ENCODE measurements around the gene FAM72B.
A peak's percentile ranks its signal among the peaks of the same experiment; 100 is the strongest.
"Not testable (repeated sequence)": the region's sequence is repeated elsewhere in the genome, so short reads cannot be mapped to it uniquely, and the experiment has no call there.

The FAM72B gene

GRCh38 chr1:121184290-121185127 is at the start of gene FAM72B, which contains the start of gene SRGAP2C:
TSS of gene FAM72B (minus strand) at chr1:121184340. CDS start at chr1:121183489, 851 bp downstream.
TSS of gene SRGAP2C (plus strand) at chr1:121184975. CDS start at chr1:121187447, 2,472 bp downstream.
- Histone ChIP-seq H3K9ac (peak within 1 kb of the TSS; percentile 42 to 80 (median 75); a peak in 20 of 22 replicates), H3K4me3 (peak within 1 kb of the TSS; percentile 46 to 71 (median 62)), H3K27ac (peak within 1 kb of the TSS in 10 of 11 experiments; percentile 42 to 79 (median 66); a peak in 19 of 22 replicates), H3K4me2 (peak within 1 kb of the TSS; percentile 44 to 79 (median 52); a peak in 18 of 22 replicates)
- not testable (repeated sequence) for H4K20me1 ChIP-seq; H3K27me3 ChIP-seq; H3K36me3 ChIP-seq; H3K9me3 ChIP-seq (replicated peaks in 1 of 11); H3K4me1 ChIP-seq

- not testable (repeated sequence) for H3K27me3 ChIP-seq; H3K36me3 ChIP-seq; H3K4me2 ChIP-seq; H3K4me3 ChIP-seq; H3K4me1 ChIP-seq; H3K9ac ChIP-seq; H3K27ac ChIP-seq; H3K9me3 ChIP-seq (replicated peaks in 1 of 11)
- peaks cover 0 to 12% (median 0%) of the 10 kb centered on the region in 11 experiments; a peak in 3 of 22 replicates for H4K20me1 ChIP-seq
Measured at GRCh38 chr1:121232445-121233125, 48.4 kb upstream of the FAM72B start.

- H3K27ac ChIP-seq; H4K20me1 ChIP-seq; H3K4me1 ChIP-seq; H3K9me3 ChIP-seq (replicated peaks in 1 of 11); H3K4me3 ChIP-seq; H3K36me3 ChIP-seq; H3K9ac ChIP-seq; H3K27me3 ChIP-seq; H3K4me2 ChIP-seq: not testable (repeated sequence)
Measured at GRCh38 chr1:121230636-121231035, 46.5 kb upstream of the FAM72B start.

GRCh38 chr1:121227544-121228330 is 43.6 kb upstream of the FAM72B start:
- H4K20me1 ChIP-seq; H3K9ac ChIP-seq; H3K36me3 ChIP-seq; H3K4me1 ChIP-seq; H3K27me3 ChIP-seq; H3K4me2 ChIP-seq; H3K27ac ChIP-seq; H3K4me3 ChIP-seq; H3K9me3 ChIP-seq (replicated peaks in 1 of 11): not testable (repeated sequence)

- H3K27me3 ChIP-seq; H3K9me3 ChIP-seq (replicated peaks in 1 of 11); H3K4me1 ChIP-seq; H3K4me2 ChIP-seq; H3K36me3 ChIP-seq; H3K27ac ChIP-seq; H3K9ac ChIP-seq; H3K4me3 ChIP-seq: not testable (repeated sequence)
- H4K20me1 ChIP-seq: peaks cover 0 to 11% (median 0%) of the 10 kb centered on the region in 11 experiments; a peak in 4 of 22 replicates
Measured at GRCh38 chr1:121226925-121227324, 42.8 kb upstream of the FAM72B start.

- H3K36me3 ChIP-seq; H3K4me1 ChIP-seq; H3K9me3 ChIP-seq (replicated peaks in 1 of 11); H3K27ac ChIP-seq; H3K9ac ChIP-seq; H3K4me3 ChIP-seq; H3K27me3 ChIP-seq; H3K4me2 ChIP-seq: not testable (repeated sequence)
- peaks cover 0 to 15% (median 0%) of the 10 kb centered on the region in 11 experiments; a peak in 4 of 22 replicates for H4K20me1 ChIP-seq
Measured at GRCh38 chr1:121226295-121226904, 42.3 kb upstream of the FAM72B start.

GRCh38 chr1:121224714-121225113 is 40.6 kb upstream of the FAM72B start:
- H3K27ac ChIP-seq; H3K36me3 ChIP-seq; H3K9me3 ChIP-seq (replicated peaks in 1 of 11); H3K9ac ChIP-seq; H3K4me2 ChIP-seq; H3K27me3 ChIP-seq; H3K4me3 ChIP-seq; H3K4me1 ChIP-seq: not testable (repeated sequence)
- peaks cover 0 to 15% (median 0%) of the 10 kb centered on the region in 11 experiments; a peak in 4 of 22 replicates for H4K20me1 ChIP-seq

GRCh38 chr1:121221770-121222169 is 37.6 kb upstream of the FAM72B start:
- not testable (repeated sequence) for H3K4me2 ChIP-seq; H3K27ac ChIP-seq; H3K9ac ChIP-seq; H3K4me1 ChIP-seq; H3K27me3 ChIP-seq; H3K9me3 ChIP-seq (replicated peaks in 1 of 11); H3K4me3 ChIP-seq; H3K36me3 ChIP-seq
- H4K20me1 ChIP-seq: peaks cover 0 to 19% (median 0%) of the 10 kb centered on the region in 11 experiments; a peak in 4 of 22 replicates

GRCh38 chr1:121216676-121217075 is 32.5 kb upstream of the FAM72B start:
- H3K4me1 ChIP-seq; H3K4me3 ChIP-seq; H3K27ac ChIP-seq; H3K9ac ChIP-seq; H3K27me3 ChIP-seq; H3K9me3 ChIP-seq (replicated peaks in 1 of 11); H3K36me3 ChIP-seq; H3K4me2 ChIP-seq: not testable (repeated sequence)
- peaks cover 0 to 21% (median 0%) of the 10 kb centered on the region in 11 experiments; a peak in 2 of 22 replicates for H4K20me1 ChIP-seq

- not testable (repeated sequence) for H3K9me3 ChIP-seq (replicated peaks in 1 of 11); H3K4me3 ChIP-seq; H3K4me2 ChIP-seq; H3K27ac ChIP-seq; H3K9ac ChIP-seq; H3K4me1 ChIP-seq; H3K36me3 ChIP-seq; H3K27me3 ChIP-seq
- peaks cover 0 to 20% (median 0%) of the 10 kb centered on the region in 11 experiments; a peak in 2 of 22 replicates for H4K20me1 ChIP-seq
Measured at GRCh38 chr1:121215699-121216417, 31.7 kb upstream of the FAM72B start.

- H3K9me3 ChIP-seq (replicated peaks in 1 of 11); H3K36me3 ChIP-seq; H3K4me3 ChIP-seq; H3K27ac ChIP-seq; H3K9ac ChIP-seq; H3K4me2 ChIP-seq; H3K27me3 ChIP-seq; H3K4me1 ChIP-seq: not testable (repeated sequence)
- peaks cover 0 to 20% (median 0%) of the 10 kb centered on the region in 11 experiments; a peak in 2 of 22 replicates for H4K20me1 ChIP-seq
Measured at GRCh38 chr1:121214544-121215156, 30.5 kb upstream of the FAM72B start.

- H3K4me1 ChIP-seq; H3K27me3 ChIP-seq; H3K27ac ChIP-seq; H3K9me3 ChIP-seq (replicated peaks in 1 of 11); H3K36me3 ChIP-seq; H3K9ac ChIP-seq; H3K4me3 ChIP-seq; H3K4me2 ChIP-seq: not testable (repeated sequence)
- H4K20me1 ChIP-seq: peaks cover 0 to 21% (median 0%) of the 10 kb centered on the region in 11 experiments; a peak in 2 of 22 replicates
Measured at GRCh38 chr1:121213491-121213890, 29.4 kb upstream of the FAM72B start.

Data from BLaER1 treated with 17β-estradiol and CSF1 and Interleukin-3, amounts not matched to agents 10 nM and 100 nM (cell line).